HepG2 (cell line): ENCODE measurements around the gene SLC17A9. TPM values are rescaled to one million over a fixed set of nuclear protein-coding genes. Genes with fewer than 3 reads are reported as not detected.

Source experiments
- CEBPG ChIP-seq: IDR thresholded peaks from 2 replicates; pipeline ENCODE4 v1.6.1; 2016
- EP300 ChIP-seq, 3 experiments: sonication (generic) in 1 of 3; formaldehyde crosslinking in 1 of 3; IDR thresholded peaks; 2 replicates each; pipeline versions ENCODE4 v1.5.1 to v1.6.1; 2011 to 2020; ENCODE audit warnings: low read depth in 2 of 3, low read length in 2 of 3, borderline replicate concordance in 1 of 3, improper control_type of control experiment in 1 of 3, mild to moderate bottlenecking in 1 of 3, missing genetic modification reagents in 1 of 3, moderate library complexity in 1 of 3
- HNRNPL ChIP-seq: fragments of 200-400 bp; formaldehyde crosslinking; IDR thresholded peaks from 2 replicates; pipeline ENCODE4 v1.6.1; 2017; ENCODE audit warnings: mild to moderate bottlenecking, low read depth, low read length
- IRF2 ChIP-seq: IDR thresholded peaks from 2 replicates; pipeline ENCODE4 v1.6.1; 2018; ENCODE audit warnings: missing genetic modification reagents, missing compliant biosample characterization
- MEF2D ChIP-seq: sonication (generic); formaldehyde crosslinking; IDR thresholded peaks from 2 replicates; pipeline ENCODE4 v1.5.1; 2020; ENCODE audit warnings: mild to moderate bottlenecking, missing genetic modification reagents
- MYPOP ChIP-seq: sonication (generic); formaldehyde crosslinking; IDR thresholded peaks from 2 replicates; pipeline ENCODE4 v1.8.1; 2023; ENCODE audit warnings: mild to moderate bottlenecking, moderate library complexity, missing genetic modification reagents
- NFYC ChIP-seq: IDR thresholded peaks from 2 replicates; pipeline ENCODE4 v1.6.1; 2016; ENCODE audit warnings: missing genetic modification reagents, missing compliant biosample characterization
- NR2F6 ChIP-seq, 2 experiments: IDR thresholded peaks; 2 replicates each; pipeline ENCODE4 v1.6.1; 2016; ENCODE audit warnings: antibody characterized with exemption in 1 of 2, mild to moderate bottlenecking in 1 of 2
- PTBP1 ChIP-seq: fragments of 200-400 bp; formaldehyde crosslinking; IDR thresholded peaks from 2 replicates; pipeline ENCODE4 v1.6.1; 2018; ENCODE audit warnings: low read length, low read depth; ENCODE audit not compliant: poor library complexity, severe bottlenecking
- RNF2 ChIP-seq: fragments of 450-650 bp; conservative IDR thresholded peaks from 2 replicates; pipeline ENCODE4 v1.6.1; 2016; ENCODE audit warnings: low read depth
- RXRB ChIP-seq: IDR thresholded peaks from 2 replicates; pipeline ENCODE4 v1.6.1; 2016; ENCODE audit warnings: borderline replicate concordance, missing genetic modification reagents, missing compliant biosample characterization
- SIX1 ChIP-seq: sonication (generic); formaldehyde crosslinking; IDR thresholded peaks from 2 replicates; pipeline ENCODE4 v1.4.0; 2020; ENCODE audit warnings: missing genetic modification reagents, borderline replicate concordance
- SMC3 ChIP-seq: IDR thresholded peaks from 2 replicates; pipeline ENCODE4 v1.6.1; 2011; ENCODE audit warnings: low read length, improper control_type of control experiment
- TARDBP ChIP-seq: sonication (generic); formaldehyde crosslinking; IDR thresholded peaks from 2 replicates; pipeline ENCODE4 v1.8.0; 2022; ENCODE audit warnings: mild to moderate bottlenecking, missing genetic modification reagents
- TRIM22 ChIP-seq: fragments of 450-650 bp; IDR thresholded peaks from 2 replicates; pipeline ENCODE4 v1.6.1; 2017
- TSC22D2 ChIP-seq: sonication (generic); formaldehyde crosslinking; IDR thresholded peaks from 2 replicates; pipeline ENCODE4 v1.5.1; 2020; ENCODE audit warnings: missing genetic modification reagents, mild to moderate bottlenecking, borderline replicate concordance
- WIZ ChIP-seq: sonication (generic); formaldehyde crosslinking; IDR thresholded peaks from 2 replicates; pipeline ENCODE4 v1.5.1; 2020; ENCODE audit warnings: mild to moderate bottlenecking, missing genetic modification reagents
- ZBTB4 ChIP-seq: sonication (generic); formaldehyde crosslinking; IDR thresholded peaks from 2 replicates; pipeline ENCODE4 v1.4.0; 2020; ENCODE audit warnings: missing genetic modification reagents, mild to moderate bottlenecking, borderline replicate concordance
- ZC3H13 ChIP-seq: sonication (generic); formaldehyde crosslinking; IDR thresholded peaks from 2 replicates; pipeline ENCODE4 v1.8.1; 2023; ENCODE audit warnings: mild to moderate bottlenecking, missing genetic modification reagents, moderate library complexity
- ZIK1 ChIP-seq: sonication (generic); formaldehyde crosslinking; IDR thresholded peaks from 2 replicates; pipeline ENCODE4 v1.5.0; 2020; ENCODE audit warnings: mild to moderate bottlenecking, low read depth, missing genetic modification reagents, borderline replicate concordance
- ZNF101 ChIP-seq: sonication (generic); formaldehyde crosslinking; IDR thresholded peaks from 2 replicates; pipeline ENCODE4 v1.4.0; 2020; ENCODE audit warnings: mild to moderate bottlenecking, low read depth, missing genetic modification reagents, borderline replicate concordance
- ZNF263 ChIP-seq: sonication (generic); formaldehyde crosslinking; IDR thresholded peaks from 2 replicates; pipeline ENCODE4 v1.4.0; 2020; ENCODE audit warnings: missing genetic modification reagents
- ZNF335 ChIP-seq: sonication (generic); formaldehyde crosslinking; IDR thresholded peaks from 2 replicates; pipeline ENCODE4 v1.4.0; 2020; ENCODE audit warnings: missing genetic modification reagents
- ZNF350 ChIP-seq: sonication (generic); formaldehyde crosslinking; IDR thresholded peaks from 2 replicates; pipeline ENCODE4 v1.4.0; 2020; ENCODE audit warnings: mild to moderate bottlenecking, low read depth, missing genetic modification reagents, borderline replicate concordance
- ZNF552 ChIP-seq: sonication (generic); formaldehyde crosslinking; IDR thresholded peaks from 2 replicates; pipeline ENCODE4 v1.9.0; 2022; ENCODE audit warnings: missing genetic modification reagents, mild to moderate bottlenecking, borderline replicate concordance
- ZNF652 ChIP-seq: IDR thresholded peaks from 2 replicates; pipeline ENCODE4 v1.6.1; 2016; ENCODE audit warnings: low read depth, borderline replicate concordance
- ZNF703 ChIP-seq: sonication (generic); formaldehyde crosslinking; IDR thresholded peaks from 2 replicates; pipeline ENCODE4 v1.5.1; 2020; ENCODE audit warnings: missing genetic modification reagents, mild to moderate bottlenecking, moderate library complexity, borderline replicate concordance
- polyA plus RNA-seq, 8 experiments: library from polyadenylated mRNA; depleted of rRNA in 3 of 8; stranded (reverse) in 7 of 8; unstranded in 1 of 8; fragments of >200 nt; fragmentation: Illumina TruSeq in 4 of 8; extraction: Trizol in 4 of 8; gene quantifications; 2 replicates each; pipeline versions ENCODE4 v1.2.1 to v1.2.3, GENCODE V29; 2011 to 2016; ENCODE audit warnings: low read depth in 4 of 8, missing spikeins in 1 of 8, mixed read lengths in 1 of 8; ENCODE audit not compliant: insufficient read depth in 1 of 8
- total RNA-seq, 5 experiments: library from RNA; depleted of rRNA; stranded (reverse); fragments of >200 nt; fragmentation: Illumina TruSeq; extraction: Trizol; gene quantifications; 2 replicates each; pipeline ENCODE4 v1.2.3, GENCODE V29; 2016; ENCODE audit warnings: low read depth in 1 of 5

Gene SLC17A9
- total and polyA plus RNA-seq, 2 of the 13 experiments (the other 11 are each of a cell fraction or from before 2014, with no cell fraction given): 110 to 191 TPM

- TF ChIP-seq TRIM22: no peak
- TF ChIP-seq SIX1 (CRISPR knock-in tag): no peak
- no peak for TF ChIP-seq CEBPG (CRISPR knock-in tag)
- no peak for TF ChIP-seq ZNF703 (CRISPR knock-in tag)
- TF ChIP-seq HNRNPL: no peak
- TF ChIP-seq RNF2: no peak
- TF ChIP-seq NR2F6 (IDR thresholded peaks at IDR 0.05): no peak
- TF ChIP-seq NR2F6 (CRISPR knock-in tag; IDR thresholded peaks at IDR 0.05): no peak; the same call in 1 of the 2 replicates
- TF ChIP-seq ZNF652 (CRISPR knock-in tag): no peak
- TF ChIP-seq IRF2 (CRISPR knock-in tag): no peak
- no peak for TF ChIP-seq EP300 (IDR thresholded peaks at IDR 0.05; ENCODE audit: low read depth in 2 of 2, low read length in 2 of 2)
- no peak for TF ChIP-seq EP300 (CRISPR knock-in tag; IDR thresholded peaks at IDR 0.05; ENCODE audit: borderline replicate concordance)
- TF ChIP-seq ZC3H13 (CRISPR knock-in tag): no peak
- no peak for TF ChIP-seq TSC22D2
- no peak for TF ChIP-seq ZIK1 (CRISPR knock-in tag)
- TF ChIP-seq RXRB: no peak
- TF ChIP-seq MYPOP (CRISPR knock-in tag): no peak
- TF ChIP-seq ZBTB4 (CRISPR knock-in tag): no peak
- no peak for TF ChIP-seq ZNF263 (CRISPR knock-in tag)
- TF ChIP-seq ZNF101 (CRISPR knock-in tag): no peak
- no peak for TF ChIP-seq ZNF335
- no peak for TF ChIP-seq WIZ (CRISPR knock-in tag)
- TF ChIP-seq PTBP1: no peak
- TF ChIP-seq SMC3: no peak
- TF ChIP-seq ZNF552: no peak
- peak; percentile 47; the same call in 1 of the 2 replicates for TF ChIP-seq ZNF350 (CRISPR knock-in tag)
- no peak for TF ChIP-seq TARDBP
- TF ChIP-seq MEF2D (CRISPR knock-in tag): 0 out of 2 replicates have a peak, but pooled peaks have one; percentile 31
- no peak for TF ChIP-seq NFYC (CRISPR knock-in tag)
Measured at GRCh38 chr20:62929051-62929538, 23.4 kb upstream of the SLC17A9 start (continued).
